Glutamatergic neuron (in vitro differentiated cells): ENCODE results near the gene MAPKAP1. TPM values are rescaled to one million over a fixed set of nuclear protein-coding genes. Genes with fewer than 3 reads are reported as not detected.
"Not testable (repeated sequence)": the region's sequence is repeated elsewhere in the genome, so short reads cannot be mapped to it uniquely, and the experiment has no call there.

ENCODE experiments used
- DNase-seq: peaks from one replicate; pipeline ENCODE4 v3.0.0; 2022
- H3K27ac Mint-ChIP-seq: one replicate; pipeline ENCODE4 v1.8.0; 2020; ENCODE audit warnings: mild to moderate bottlenecking, mixed read lengths, inconsistent platforms; ENCODE audit not compliant: unreplicated experiment
- H3K27me3 Mint-ChIP-seq: one replicate; pipeline ENCODE4 v1.8.0; 2020; ENCODE audit warnings: mild to moderate bottlenecking, moderate library complexity, mixed read lengths, inconsistent platforms; ENCODE audit not compliant: unreplicated experiment
- H3K36me3 Mint-ChIP-seq: one replicate; pipeline ENCODE4 v1.8.0; 2020; ENCODE audit warnings: mild to moderate bottlenecking, mixed read lengths, inconsistent platforms; ENCODE audit not compliant: unreplicated experiment
- H3K4me1 Mint-ChIP-seq: one replicate; pipeline ENCODE4 v1.8.0; 2020; ENCODE audit warnings: mild to moderate bottlenecking, low read depth, mixed read lengths, inconsistent platforms; ENCODE audit not compliant: unreplicated experiment
- H3K4me3 Mint-ChIP-seq: one replicate; pipeline ENCODE4 v1.8.0; 2020; ENCODE audit warnings: mild to moderate bottlenecking, mixed read lengths, inconsistent platforms; ENCODE audit not compliant: unreplicated experiment
- H3K9me3 Mint-ChIP-seq: one replicate; pipeline ENCODE4 v1.8.0; 2020; ENCODE audit warnings: mild to moderate bottlenecking, moderate library complexity, mixed read lengths, inconsistent platforms; ENCODE audit not compliant: unreplicated experiment
- total RNA-seq: library from RNA; stranded (reverse); fragmentation: NEBNext Ultra II Directional; extraction: Animal tissue kit (Norgen Biotek cat#: 25700); gene quantifications from one replicate; pipeline ENCODE4 v1.2.1, GENCODE V29; 2021; ENCODE audit not compliant: unreplicated experiment
- TF ChIP-seq, protein P1 (sequence below): fragments of 200-600 bp; sonication (generic); IDR thresholded peaks from one replicate; pipeline ENCODE4 v1.5.0; 2021; ENCODE audit not compliant: partially characterized antibody, unreplicated experiment

The MAPKAP1 gene
- total RNA-seq, 1 donor from 2014 or later: 59.6 TPM

- peaks cover 9% of the 10 kb centered on the region for H3K36me3 Mint-ChIP-seq
- H3K4me1 Mint-ChIP-seq: peaks cover 6% of the 10 kb centered on the region
- no peak for DNase-seq
- TF ChIP-seq, protein P1, sequence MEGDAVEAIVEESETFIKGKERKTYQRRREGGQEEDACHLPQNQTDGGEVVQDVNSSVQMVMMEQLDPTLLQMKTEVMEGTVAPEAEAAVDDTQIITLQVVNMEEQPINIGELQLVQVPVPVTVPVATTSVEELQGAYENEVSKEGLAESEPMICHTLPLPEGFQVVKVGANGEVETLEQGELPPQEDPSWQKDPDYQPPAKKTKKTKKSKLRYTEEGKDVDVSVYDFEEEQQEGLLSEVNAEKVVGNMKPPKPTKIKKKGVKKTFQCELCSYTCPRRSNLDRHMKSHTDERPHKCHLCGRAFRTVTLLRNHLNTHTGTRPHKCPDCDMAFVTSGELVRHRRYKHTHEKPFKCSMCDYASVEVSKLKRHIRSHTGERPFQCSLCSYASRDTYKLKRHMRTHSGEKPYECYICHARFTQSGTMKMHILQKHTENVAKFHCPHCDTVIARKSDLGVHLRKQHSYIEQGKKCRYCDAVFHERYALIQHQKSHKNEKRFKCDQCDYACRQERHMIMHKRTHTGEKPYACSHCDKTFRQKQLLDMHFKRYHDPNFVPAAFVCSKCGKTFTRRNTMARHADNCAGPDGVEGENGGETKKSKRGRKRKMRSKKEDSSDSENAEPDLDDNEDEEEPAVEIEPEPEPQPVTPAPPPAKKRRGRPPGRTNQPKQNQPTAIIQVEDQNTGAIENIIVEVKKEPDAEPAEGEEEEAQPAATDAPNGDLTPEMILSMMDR: no peak
- H3K9me3 Mint-ChIP-seq: peaks cover 8% of the 10 kb centered on the region
- no peak overlapping the region for H3K27ac Mint-ChIP-seq
- H3K27me3 Mint-ChIP-seq: peaks cover 11% of the 10 kb centered on the region
- H3K4me3 Mint-ChIP-seq: no peak overlapping the region
These were observed 302.3 kb downstream of the MAPKAP1 start for GRCh38 chr9:125404733-125405132.

- DNase-seq: no peak
- Mint-ChIP-seq H3K4me3 (no peak overlapping the region), H3K36me3 (peaks cover 2% of the 10 kb centered on the region), H3K27me3 (peaks cover 3% of the 10 kb centered on the region), H3K27ac (no peak overlapping the region), H3K9me3 (peaks cover under 1% of the 10 kb centered on the region), H3K4me1 (no peaks in the 10 kb centered on the region)
- TF ChIP-seq, protein P1: no peak
These were observed 306.0 kb downstream of the MAPKAP1 start for GRCh38 chr9:125400725-125401716.

- not testable (repeated sequence) for DNase-seq, H3K36me3 Mint-ChIP-seq, H3K4me1 Mint-ChIP-seq, H3K4me3 Mint-ChIP-seq, H3K27me3 Mint-ChIP-seq, H3K9me3 Mint-ChIP-seq, H3K27ac Mint-ChIP-seq
These were observed 306.8 kb downstream of the MAPKAP1 start for GRCh38 chr9:125400232-125400631.

DNA sequence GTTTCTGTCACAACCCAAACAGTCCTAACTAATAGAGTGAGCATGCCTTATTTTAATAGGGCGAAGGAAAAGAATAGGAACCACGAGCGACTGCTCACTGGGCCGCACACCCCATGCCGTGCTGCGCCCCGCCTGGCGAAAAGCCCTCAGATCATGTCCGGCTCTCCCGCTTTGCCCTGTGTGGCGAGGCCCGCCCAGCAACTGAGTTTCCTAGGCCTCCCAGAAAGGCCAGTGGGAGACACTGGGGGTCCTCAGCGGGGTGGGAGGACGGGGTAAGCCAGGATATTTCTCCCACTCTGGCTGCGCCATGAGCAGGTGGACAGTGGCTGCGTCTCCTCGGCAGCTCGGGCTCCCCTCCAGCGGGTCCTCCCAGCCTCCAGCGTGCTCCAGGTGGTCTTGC, 307.3 kb downstream of the MAPKAP1 start:
- H3K27me3 Mint-ChIP-seq: peaks cover 1% of the 10 kb centered on the region
- H3K27ac Mint-ChIP-seq: no peak overlapping the region
- no peak for DNase-seq
- no peaks in the 10 kb centered on the region for H3K36me3 Mint-ChIP-seq
- TF ChIP-seq, protein P1: no peak
- no peaks in the 10 kb centered on the region for H3K9me3 Mint-ChIP-seq
- no peak overlapping the region for H3K4me3 Mint-ChIP-seq
- H3K4me1 Mint-ChIP-seq: no peaks in the 10 kb centered on the region

- TF ChIP-seq, protein P1: no peak
- no peaks in the 10 kb centered on the region for H3K27me3 Mint-ChIP-seq
- no peaks in the 10 kb centered on the region for H3K9me3 Mint-ChIP-seq
- no peak overlapping the region for H3K27ac Mint-ChIP-seq
- no peak for DNase-seq
- H3K4me1 Mint-ChIP-seq: no peaks in the 10 kb centered on the region
- no peaks in the 10 kb centered on the region for H3K36me3 Mint-ChIP-seq
- no peak overlapping the region for H3K4me3 Mint-ChIP-seq
These were observed 307.8 kb downstream of the MAPKAP1 start for GRCh38 chr9:125399165-125399564.
